ENCODE data around the gene SMIM9.

DNA sequence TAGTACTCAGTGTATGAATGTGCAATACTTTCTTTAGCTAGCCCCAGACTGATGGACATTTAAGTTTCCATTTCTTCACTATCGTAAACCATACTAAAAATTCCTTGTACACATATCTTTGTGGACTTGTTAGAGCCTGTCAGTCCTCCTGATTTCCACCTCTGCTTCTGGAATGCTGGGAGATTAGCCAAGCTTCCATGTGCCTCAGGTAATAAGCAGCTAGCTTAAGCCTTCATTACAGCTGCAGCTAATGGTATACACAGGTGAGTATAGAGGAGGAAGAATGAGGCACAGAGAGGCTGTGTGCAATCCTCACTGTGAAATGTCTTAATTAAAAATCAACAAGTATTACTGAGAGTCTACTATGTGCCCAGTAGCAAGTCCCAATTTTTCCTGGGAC, 9.8 kb downstream of the SMIM9 start:
- TF ChIP-seq, protein P1, sequence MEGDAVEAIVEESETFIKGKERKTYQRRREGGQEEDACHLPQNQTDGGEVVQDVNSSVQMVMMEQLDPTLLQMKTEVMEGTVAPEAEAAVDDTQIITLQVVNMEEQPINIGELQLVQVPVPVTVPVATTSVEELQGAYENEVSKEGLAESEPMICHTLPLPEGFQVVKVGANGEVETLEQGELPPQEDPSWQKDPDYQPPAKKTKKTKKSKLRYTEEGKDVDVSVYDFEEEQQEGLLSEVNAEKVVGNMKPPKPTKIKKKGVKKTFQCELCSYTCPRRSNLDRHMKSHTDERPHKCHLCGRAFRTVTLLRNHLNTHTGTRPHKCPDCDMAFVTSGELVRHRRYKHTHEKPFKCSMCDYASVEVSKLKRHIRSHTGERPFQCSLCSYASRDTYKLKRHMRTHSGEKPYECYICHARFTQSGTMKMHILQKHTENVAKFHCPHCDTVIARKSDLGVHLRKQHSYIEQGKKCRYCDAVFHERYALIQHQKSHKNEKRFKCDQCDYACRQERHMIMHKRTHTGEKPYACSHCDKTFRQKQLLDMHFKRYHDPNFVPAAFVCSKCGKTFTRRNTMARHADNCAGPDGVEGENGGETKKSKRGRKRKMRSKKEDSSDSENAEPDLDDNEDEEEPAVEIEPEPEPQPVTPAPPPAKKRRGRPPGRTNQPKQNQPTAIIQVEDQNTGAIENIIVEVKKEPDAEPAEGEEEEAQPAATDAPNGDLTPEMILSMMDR (tag by site-specific recombination; IDR thresholded peaks at IDR 0.05): no peak
- no peak for TF ChIP-seq YY1 (tag by site-specific recombination; IDR thresholded peaks at IDR 0.05)
- no peak for TF ChIP-seq SP3 (tag by site-specific recombination; IDR thresholded peaks at IDR 0.05)
- TF ChIP-seq, protein P2, sequence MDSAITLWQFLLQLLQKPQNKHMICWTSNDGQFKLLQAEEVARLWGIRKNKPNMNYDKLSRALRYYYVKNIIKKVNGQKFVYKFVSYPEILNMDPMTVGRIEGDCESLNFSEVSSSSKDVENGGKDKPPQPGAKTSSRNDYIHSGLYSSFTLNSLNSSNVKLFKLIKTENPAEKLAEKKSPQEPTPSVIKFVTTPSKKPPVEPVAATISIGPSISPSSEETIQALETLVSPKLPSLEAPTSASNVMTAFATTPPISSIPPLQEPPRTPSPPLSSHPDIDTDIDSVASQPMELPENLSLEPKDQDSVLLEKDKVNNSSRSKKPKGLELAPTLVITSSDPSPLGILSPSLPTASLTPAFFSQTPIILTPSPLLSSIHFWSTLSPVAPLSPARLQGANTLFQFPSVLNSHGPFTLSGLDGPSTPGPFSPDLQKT (IDR thresholded peaks at IDR 0.05; ENCODE audit: borderline replicate concordance, low read depth, low read length): no peak
- no peak for TF ChIP-seq BCL11A (tag by site-specific recombination; IDR thresholded peaks at IDR 0.05; ENCODE audit: low read depth)
- no peak for TF ChIP-seq GLI4 (tag by site-specific recombination; IDR thresholded peaks at IDR 0.05)
- no peak for TF ChIP-seq FEZF1 (tag by site-specific recombination; IDR thresholded peaks at IDR 0.05)
- TF ChIP-seq, protein P3, sequence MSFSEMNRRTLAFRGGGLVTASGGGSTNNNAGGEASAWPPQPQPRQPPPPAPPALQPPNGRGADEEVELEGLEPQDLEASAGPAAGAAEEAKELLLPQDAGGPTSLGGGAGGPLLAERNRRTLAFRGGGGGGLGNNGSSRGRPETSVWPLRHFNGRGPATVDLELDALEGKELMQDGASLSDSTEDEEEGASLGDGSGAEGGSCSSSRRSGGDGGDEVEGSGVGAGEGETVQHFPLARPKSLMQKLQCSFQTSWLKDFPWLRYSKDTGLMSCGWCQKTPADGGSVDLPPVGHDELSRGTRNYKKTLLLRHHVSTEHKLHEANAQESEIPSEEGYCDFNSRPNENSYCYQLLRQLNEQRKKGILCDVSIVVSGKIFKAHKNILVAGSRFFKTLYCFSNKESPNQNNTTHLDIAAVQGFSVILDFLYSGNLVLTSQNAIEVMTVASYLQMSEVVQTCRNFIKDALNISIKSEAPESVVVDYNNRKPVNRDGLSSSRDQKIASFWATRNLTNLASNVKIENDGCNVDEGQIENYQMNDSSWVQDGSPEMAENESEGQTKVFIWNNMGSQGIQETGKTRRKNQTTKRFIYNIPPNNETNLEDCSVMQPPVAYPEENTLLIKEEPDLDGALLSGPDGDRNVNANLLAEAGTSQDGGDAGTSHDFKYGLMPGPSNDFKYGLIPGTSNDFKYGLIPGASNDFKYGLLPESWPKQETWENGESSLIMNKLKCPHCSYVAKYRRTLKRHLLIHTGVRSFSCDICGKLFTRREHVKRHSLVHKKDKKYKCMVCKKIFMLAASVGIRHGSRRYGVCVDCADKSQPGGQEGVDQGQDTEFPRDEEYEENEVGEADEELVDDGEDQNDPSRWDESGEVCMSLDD (tag by site-specific recombination; IDR thresholded peaks at IDR 0.05): no peak
- TF ChIP-seq ZNF114 (tag by site-specific recombination; IDR thresholded peaks at IDR 0.05): no peak
- no peak for TF ChIP-seq MYNN (tag by site-specific recombination; IDR thresholded peaks at IDR 0.05; ENCODE audit: borderline replicate concordance)

Data from HEK293 (cell line).